GM19395 (cell line): ENCODE measurements around the gene C19orf73.
"Not testable (repeated sequence)": the region's sequence is repeated elsewhere in the genome, so short reads cannot be mapped to it uniquely, and the experiment has no call there.

Experiments used
- ATAC-seq: cut with Tn5 transposase; IDR thresholded peaks from one replicate; pipeline ENCODE4 v1.9.1; 2021; ENCODE audit warnings: mild to moderate bottlenecking, moderate library complexity; ENCODE audit not compliant: unreplicated experiment

Gene C19orf73

DNA sequence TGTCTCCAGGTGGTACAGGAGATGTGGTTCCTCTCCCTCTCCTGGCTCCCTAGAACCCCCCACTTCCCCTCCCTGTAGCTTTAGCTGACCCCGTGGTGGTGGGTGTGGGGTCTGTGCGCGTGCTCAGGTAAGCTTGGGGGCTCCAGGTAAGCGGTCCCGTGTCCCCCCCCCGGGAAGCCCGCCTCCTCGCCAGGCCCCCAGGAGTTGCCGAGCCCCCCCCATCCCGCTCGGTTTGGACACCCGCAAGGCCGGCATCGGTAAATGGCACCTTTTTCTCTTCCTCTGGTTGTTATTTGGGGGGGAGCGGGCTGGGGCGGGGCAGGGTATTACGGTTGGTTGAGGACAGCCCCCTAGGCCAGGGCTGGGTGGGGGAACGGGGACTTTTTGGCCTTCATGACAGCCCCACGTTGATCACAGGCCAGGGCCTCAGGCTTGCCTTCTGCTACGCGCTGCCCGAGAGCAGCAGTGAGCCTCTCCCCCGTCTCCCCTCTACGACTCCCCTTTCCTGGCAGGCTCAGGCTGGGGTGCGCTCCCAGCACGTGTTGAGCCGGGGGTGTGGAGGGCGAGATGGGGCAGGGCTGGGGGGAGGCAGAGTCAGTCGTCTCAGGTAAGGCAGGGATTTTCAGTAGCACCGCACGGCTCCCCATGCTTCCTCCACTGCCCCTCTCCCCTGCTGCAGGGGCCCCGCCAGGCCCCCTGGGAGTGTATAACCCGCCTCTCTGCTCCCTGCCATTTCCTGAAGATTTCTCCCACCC, 15.4 kb downstream of the C19orf73 start:
- no peak for ATAC-seq

DNA sequence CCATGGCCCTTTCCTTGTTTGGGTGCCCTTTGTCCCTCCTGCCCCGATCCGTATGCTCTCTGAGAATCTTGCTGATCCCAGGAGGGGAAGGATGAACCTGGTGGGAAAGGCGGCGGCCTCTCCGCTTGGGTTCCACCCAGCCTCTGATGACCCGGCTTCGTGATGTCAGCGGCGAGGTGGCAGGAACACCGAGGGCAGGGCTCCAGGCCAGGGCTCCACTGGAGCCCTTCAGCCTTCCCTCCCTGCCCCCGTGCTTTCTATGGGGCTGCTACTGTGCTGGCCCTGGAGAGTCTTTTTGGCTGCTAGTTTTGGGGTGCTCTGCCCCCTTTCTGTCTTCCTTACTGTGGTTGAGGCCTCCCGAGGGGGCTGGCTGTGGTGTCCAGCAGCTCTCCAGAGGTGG, 16.6 kb downstream of the C19orf73 start:
- no peak for ATAC-seq

DNA sequence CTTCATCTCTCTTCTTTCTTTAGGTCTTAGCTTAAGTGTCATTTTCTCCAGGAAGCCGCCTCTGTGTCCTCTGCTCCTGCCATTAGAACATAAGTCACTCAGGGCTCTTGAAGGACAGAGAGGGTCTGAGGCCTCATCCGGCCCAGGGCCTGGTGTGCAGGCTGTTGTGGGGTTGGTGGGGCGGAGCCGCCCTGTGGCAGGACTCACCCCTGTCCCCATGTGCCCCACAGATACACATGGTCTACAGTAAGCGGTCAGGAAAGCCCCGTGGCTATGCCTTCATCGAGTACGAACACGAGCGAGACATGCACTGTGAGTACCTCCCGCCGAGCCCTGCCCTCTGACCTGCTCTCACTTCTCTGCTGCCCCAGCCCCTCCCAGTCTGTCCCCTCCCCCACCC, 17.8 kb downstream of the C19orf73 start:
- no peak for ATAC-seq

DNA sequence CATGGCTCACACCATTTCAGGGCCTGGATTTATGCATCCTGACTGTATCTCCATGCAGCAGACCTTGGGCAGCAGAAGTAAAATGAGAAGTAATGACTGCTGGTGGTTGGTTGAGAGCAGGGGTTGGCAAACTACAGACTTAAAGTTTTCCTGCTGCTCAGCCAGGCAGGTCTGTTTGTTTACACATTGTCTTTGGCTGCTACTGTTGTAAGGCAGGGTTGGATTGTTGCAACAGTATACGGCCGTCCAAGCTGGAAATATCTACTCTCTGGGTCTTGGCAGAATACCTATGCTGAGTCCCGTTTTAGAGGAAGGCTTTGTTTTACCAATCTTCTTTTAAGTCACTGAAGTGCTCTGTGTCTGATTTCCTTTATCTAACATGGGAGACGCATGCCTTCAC, 20.1 kb downstream of the C19orf73 start:
- no peak for ATAC-seq

DNA sequence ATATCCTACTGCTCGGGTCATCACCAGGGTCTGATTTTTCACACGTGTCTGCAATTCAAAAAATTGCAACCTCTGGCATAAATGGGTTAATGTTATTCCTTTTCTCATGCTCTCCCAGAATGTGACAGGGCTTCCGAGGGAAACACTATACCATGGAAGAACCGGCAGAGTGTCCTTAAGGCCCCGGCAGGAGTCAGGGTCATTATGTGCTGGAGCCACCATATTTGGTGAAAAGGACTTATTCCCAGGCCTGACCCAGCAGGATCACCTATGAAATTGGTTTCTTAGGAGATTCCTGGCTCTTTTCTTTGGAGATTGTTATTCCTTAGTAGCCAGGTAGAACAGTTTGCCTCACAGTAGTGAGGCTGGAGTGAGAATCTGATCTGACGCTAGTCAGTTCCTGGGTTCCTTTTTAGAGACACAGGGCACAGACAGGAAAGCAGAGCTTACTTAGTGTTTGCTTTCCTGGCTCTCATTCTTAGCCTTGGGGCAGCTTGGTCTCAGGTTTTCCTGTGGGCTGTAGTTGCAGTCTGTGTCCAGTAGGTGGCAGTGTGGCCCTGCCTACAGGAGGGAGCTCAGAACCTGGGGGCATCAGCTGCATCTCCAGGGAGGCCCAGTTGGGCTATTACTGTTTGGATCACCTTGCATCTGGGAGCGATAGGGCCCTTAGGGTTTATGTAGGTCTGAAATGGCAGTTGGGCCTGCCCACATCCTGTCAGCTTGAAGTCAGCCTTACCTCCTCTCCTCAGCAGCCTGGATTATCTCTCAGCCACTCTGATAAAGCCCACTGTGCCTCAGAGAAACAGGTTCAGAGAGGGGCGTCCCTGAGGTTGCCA, 21.3 kb downstream of the C19orf73 start:
- no peak for ATAC-seq

DNA sequence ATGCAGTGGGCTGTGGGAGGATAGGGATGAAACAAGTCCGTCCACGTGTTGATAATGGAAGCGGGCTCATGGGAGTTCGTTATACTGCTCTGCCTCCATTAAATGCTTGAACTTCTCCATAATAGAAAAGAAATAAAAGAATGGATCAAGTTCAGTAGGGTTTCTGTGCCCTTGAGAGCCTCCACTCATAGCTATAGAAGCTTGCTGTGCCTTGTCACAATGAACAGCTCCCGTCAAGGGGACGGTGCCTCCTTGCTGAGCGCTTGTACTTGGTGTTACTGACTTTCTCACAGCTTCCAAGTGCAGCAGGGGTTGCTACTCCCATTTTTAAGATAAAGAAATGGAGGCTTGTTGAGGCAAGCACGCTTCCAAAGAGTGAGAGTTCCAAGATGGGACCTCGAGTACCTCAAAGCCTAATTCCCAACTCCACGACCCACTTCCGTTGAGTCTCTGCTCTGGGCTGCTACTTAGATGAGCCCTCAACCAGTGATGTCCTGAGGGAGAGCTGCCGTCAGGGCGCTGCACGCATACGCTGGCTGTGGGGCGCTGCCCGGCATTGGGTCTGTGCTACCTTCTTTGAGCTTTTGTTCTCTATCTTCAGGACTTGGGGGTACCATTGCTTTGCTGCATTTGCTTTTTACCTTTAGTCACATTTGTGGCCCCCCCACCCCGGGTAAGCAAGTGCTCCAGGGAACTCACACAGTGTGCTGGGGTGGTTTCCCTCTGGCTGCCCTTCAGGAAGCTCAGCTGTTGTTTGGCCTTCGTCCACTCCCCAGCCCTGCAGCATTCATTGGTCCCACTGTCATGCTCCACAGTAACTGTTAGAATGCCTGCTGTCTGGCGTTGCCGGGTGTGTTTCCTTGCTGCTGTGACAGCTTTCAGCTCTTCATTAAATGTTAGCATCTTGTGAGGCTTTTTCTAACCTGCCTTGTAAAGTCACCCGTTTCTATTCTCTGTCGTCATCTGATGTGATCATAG, 24.1 kb downstream of the C19orf73 start:
- ATAC-seq: no peak

DNA sequence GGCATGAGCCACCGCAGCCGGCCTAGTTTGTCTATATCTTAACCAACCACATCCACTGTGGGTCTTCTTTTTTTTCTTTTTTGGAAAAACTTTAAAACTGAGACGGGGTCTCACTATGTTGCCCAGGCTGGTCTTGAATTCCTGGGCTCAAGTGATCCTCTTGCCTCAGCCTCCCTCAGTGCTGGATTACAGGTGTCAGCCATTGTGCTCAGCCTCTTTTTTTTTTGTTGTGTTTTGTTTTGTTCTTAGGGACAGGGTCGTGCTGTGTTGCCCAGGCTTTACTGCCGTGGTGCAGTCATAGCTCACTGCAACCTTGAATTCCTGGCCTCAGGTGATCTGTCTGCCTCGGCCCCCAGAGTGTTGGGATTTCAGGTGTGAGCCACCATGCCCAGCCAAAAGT, 26.3 kb downstream of the C19orf73 start:
- no peak for ATAC-seq

DNA sequence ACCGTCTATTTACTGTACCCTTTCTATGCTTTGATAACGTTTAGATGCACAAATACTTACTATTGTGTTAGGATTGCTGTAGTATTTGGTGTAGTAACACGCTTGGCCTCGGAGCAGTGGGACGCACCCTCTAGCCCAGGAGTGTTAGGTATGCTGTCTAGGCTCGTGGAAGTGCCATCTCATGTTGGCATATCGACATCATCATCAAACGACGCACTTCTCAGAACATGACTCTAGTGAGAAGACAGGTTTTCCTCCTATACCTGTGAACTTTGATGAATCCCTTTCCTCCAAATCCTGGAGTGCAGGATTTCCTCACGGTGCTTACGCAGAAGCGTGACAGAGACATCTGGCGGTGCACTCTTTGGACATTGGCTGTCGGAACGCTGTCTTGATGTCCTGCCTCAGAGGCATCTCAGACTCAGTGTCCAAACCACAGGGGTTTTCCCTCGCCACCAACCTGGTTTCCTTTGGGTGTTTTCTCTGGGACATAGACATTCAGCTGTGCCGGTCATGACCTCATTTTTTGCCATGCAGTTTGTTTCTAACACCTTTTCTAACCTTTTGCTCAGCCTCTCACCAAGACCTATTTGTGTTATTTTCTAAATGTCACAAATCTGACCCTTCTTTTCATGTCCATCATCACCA, 27.4 kb downstream of the C19orf73 start:
- ATAC-seq: no peak

DNA sequence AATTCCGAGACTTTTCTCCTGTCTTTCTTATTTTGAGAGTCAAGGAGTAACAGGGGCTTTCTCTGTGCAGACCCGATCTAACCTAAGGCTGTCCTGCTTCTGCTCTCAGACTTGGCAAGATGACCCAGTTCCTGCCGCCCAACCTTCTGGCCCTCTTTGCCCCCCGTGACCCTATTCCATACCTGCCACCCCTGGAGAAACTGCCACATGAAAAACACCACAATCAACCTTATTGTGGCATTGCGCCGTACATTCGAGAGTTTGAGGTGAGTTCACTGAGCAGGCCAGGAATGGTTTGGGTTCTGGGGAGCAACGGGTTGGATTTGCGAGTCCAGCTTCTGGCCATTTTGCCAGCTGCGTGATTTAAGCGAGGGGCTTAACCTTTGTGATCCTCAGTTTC, 32.6 kb downstream of the C19orf73 start:
- no peak for ATAC-seq

DNA sequence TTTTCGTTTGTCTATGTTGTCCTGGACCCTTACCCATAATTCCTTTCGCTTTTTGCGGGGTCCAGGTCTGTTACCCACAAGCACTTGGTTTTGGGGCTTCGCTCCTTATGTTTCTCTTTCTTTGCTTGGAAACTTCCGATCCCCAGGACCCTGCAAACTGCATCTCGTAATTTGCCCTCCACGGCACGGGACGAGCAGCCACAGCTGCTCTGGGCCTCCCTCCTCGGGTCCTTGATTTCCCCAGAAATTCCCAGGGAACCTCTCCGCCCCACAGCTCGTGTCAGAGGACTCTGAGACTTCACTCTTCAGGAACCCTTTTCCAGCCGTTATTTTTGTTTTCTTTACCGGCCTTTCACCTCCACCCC, 33.1 kb downstream of the C19orf73 start:
- no peak for ATAC-seq

DNA sequence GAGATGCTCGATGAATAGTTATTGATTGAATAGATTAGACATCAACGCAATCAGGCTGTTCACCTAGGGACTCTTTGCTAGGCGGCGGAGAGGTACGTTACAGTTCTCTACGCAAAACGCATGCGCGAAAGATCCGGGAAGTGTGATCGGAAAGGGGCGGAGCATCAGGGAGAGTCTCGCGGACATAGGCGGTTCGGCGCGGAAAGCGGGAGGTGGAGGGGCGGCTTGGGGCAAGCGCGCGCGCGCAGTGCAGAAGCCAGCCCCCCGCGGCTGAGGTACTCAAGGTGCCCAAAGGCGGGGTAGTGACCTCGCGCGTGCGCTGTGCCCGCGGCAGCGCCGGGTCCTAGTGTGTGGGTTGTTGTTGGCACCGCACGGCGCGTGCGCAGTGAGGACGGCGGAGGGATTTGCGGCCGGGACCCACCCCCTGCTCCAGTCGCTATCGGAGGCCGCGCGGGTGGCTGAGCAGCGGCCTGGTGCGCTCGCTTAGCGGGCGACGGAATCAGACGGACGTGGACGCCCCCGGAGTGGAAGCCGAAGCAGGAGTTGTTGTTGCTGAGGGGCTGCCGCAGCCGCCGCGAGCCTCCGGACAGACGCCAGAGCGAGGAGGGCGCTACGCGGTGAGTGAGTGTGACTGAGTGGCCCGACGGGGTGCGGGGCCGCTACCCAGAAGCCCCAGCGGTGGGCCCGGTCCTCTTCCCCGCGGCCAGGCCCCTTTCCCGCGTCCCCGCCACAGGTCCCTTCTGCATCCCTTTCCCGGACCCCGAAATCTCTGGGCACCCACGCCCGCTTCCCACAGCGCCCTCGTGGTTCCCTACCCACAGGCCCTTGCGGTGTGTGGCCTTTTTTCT, 33.7 kb downstream of the C19orf73 start, which contains the start of gene SNRNP70:
SNRNP70 (plus strand) TSS at position 432 of the 848 bp plus-strand sequence. CDS start 964 bp downstream, outside the sequence.
- ATAC-seq: peak; percentile 76

DNA sequence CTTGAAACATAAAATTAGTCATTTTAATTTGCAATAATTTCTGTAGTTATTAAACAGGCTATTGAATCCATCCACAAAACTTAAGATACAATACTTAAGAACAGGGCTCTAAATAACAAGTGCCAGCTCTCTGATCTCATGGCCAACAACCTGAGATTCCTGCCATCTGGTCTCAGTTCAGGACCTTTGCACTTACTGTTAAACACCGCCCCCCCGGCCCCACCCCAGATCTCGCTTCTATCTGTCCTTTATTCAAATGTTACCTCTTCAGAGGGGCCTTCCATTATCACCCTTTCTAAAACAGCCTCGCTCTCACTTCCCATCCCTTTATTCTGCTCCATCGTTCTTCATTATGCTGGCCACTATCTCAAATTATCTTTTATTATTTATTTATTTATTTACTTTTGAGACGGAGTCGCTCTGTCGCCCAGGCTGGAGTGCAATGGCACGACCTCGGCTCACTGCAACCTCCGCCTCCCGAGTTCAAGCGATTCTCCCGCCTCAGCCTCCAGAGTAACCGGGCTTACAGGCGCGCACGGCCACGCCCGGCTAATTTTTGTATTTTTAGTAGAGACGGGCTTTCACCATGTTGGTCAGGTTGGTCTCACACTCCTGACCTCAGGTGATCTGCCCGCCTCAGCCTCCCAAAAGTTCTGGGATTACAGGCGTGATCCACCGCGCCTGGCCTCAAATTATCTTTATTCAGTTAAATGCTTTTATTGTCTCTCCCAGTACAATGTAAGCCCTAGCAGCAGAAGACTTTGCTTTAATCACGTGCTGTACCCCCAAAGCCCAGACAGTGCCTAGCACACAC, 34.5 kb downstream of the C19orf73 start:
- no peak for ATAC-seq

DNA sequence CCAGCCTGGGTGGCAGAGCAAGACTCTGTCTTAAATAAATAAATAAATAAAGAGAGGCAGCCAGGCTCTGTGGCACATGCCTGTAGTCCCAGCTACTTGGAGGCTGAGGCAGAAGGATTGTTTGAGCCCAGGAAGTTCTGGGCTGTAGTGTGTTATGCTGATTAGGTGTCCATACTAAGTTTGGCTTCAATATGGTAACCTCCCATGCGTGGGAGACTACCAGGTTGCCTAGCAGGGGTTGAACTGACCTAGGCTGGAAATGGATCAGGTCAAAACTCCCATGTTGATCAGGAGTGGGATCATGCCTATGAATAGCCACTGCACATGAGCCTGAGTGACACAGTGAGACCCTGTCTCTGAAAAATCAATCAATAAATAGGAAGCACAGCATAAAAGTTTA, 37.7 kb downstream of the C19orf73 start:
- ATAC-seq: no peak

DNA sequence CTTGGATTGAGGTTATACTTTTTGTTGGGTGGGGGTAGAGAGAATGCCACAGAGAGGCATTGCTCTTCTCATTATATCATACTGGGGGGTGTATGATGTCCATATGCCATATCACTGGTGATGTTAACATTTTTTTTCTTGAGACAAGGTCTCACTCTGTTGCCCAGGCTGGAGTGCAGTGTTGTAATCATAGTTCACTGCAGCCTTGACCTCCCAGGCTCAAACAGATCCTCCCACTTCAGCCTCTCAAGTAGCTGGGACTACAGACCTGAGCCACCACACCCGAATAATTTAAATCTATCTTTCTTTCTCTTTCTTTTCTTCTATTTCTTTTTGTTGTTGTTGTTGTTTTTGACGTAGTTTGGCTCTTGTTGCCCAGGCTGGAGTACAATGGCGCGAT, 38.6 kb downstream of the C19orf73 start:
- ATAC-seq: no peak

DNA sequence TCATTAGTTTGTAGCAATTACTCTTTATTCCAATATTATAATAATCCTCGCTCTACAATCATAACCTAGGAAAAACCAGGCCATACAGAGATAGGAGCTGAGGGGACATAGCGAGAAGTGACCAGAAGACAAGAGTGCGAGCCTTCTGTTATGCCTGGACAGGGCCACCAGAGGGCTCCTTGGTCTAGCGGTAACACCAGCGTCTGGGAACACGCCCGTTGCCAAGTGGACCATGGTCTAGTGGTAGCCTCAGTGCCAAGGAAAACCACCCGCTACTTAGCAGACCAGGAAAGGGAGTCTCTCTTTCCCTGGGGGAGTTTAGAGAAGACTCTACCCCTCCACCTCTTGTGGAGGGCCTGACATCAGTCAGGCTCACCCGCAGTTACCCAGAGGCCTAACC, 44.1 kb downstream of the C19orf73 start:
- not testable (repeated sequence) for ATAC-seq

DNA sequence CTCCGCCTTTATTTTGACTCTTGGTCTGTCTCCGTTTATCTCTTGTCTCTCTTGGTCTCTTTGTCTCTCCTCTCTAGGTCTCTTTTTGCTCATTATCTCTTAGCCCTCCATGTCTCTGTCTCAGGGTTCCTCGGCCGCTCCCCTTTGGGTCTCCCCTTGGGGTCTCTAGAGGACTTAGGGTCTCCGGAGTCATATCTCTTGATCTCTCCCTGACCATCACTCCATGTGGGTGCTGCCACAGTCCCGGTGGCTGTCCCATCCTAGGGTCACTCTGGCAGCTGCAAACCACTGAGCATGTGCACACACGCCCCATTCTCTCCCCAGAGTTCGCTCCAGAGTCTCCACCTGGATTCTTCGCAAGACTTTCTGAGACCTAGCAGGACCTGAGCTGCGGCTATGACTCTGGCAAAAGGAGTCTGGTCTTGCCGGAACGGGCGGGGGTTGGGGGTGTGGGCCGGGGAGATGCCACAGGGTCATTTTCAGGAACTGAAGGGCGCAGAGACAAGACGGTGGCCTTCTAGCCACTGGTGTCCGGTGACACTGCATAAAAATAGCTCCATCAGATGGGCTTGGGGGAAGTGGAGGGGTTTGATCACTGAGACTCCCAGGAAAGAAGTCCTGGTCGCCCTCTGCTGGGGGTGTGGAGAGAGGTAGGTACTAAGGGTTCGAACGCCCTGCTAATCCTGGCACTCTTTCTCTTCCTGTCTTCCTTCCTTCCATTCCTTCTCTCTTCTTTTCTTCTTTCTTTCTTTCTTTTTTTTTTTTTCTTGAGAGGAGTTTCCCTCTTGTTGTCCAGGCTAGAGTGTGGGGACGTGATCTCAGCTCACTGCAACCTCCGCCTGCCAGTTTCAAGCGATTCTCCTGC, 45.2 kb downstream of the C19orf73 start:
- ATAC-seq: no peak

DNA sequence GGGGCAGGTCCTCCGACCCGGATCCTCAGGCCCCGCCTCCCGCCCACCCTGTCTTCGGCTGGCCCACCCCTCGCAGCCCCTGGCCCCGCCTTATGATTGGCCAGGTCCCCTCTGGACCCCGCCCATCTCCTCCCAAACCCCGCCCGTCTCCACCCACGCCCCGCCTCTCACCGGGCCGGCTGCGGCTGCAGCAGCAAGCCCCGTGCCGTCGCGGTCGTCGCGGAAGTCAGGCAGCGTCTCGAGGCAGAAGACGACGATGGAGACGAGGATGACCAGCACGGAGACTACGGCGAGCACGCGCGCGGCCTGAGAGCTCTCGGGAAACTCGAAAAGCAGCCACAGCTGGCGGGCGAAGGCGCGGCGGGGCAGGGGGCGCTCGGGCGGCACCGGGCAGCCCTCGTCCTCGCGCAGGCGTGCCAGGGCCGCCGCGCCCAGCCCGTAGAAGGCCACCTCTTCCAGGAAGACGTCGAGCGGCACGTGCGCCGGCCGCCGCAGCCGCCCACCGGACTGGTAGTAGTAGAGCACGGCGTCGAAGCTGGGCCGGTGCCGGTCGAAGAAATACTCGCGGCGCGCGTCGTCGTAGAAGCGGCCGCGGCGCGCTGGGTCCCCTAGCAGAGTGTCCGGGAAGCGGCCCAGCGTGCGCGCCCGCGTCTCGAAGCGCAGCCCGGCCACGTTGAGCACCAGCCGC, 46.9 kb downstream of the C19orf73 start:
- no peak for ATAC-seq
